GM21576 (cell line): Measurements from ENCODE around the gene ZNF511.
A peak's percentile ranks its signal among the peaks of the same experiment; 100 is the strongest.

Experiments
- ATAC-seq: cut with Tn5 transposase; IDR thresholded peaks from one replicate; pipeline ENCODE4 v1.9.1; 2021; ENCODE audit warnings: mild to moderate bottlenecking, moderate library complexity; ENCODE audit not compliant: unreplicated experiment

ZNF511 gene

GRCh38 chr10:133292919-133293809 lies 15.6 kb upstream of the ZNF511 start:
- no peak for ATAC-seq

- ATAC-seq, result no peak
These were observed 14.9 kb upstream of the ZNF511 start for GRCh38 chr10:133293810-133294119.

GRCh38 chr10:133294189-133294588 lies 14.5 kb upstream of the ZNF511 start:
- no peak for ATAC-seq

GRCh38 chr10:133295426-133296320 lies 13.0 kb upstream of the ZNF511 start:
- ATAC-seq, result no peak

GRCh38 chr10:133297504-133297903 lies 11.2 kb upstream of the ZNF511 start:
- no peak for ATAC-seq

- ATAC-seq, result no peak
These were observed 10.2 kb upstream of the ZNF511 start for GRCh38 chr10:133298466-133298865.

GRCh38 chr10:133299224-133299623 lies 9.5 kb upstream of the ZNF511 start:
- no peak for ATAC-seq

GRCh38 chr10:133299738-133300137 lies 9.0 kb upstream of the ZNF511 start:
- no peak for ATAC-seq

GRCh38 chr10:133302230-133302629 lies 6.5 kb upstream of the ZNF511 start:
- no peak for ATAC-seq

GRCh38 chr10:133303206-133303605 lies 5.5 kb upstream of the ZNF511 start:
- no peak for ATAC-seq

GRCh38 chr10:133306097-133306476 lies 2.6 kb upstream of the ZNF511 start:
- no peak for ATAC-seq

- no peak for ATAC-seq
These were observed 1.8 kb upstream of the ZNF511 start for GRCh38 chr10:133306941-133307379.

GRCh38 chr10:133307776-133308420 lies 816 bp upstream of the ZNF511 start:
- ATAC-seq, result peak; percentile 40

- ATAC-seq, result peak; percentile 70
These were observed 496 bp downstream of the ZNF511 start for GRCh38 chr10:133309100-133309719.

GRCh38 chr10:133309720-133310398 lies 1.1 kb downstream of the ZNF511 start:
- no peak for ATAC-seq

- no peak for ATAC-seq
These were observed 1.7 kb downstream of the ZNF511 start for GRCh38 chr10:133310399-133310755.

- no peak for ATAC-seq
These were observed 2.1 kb downstream of the ZNF511 start for GRCh38 chr10:133310789-133311188.

- ATAC-seq, result no peak
These were observed 2.9 kb downstream of the ZNF511 start for GRCh38 chr10:133311570-133311969.

- no peak for ATAC-seq
These were observed 3.5 kb downstream of the ZNF511 start for GRCh38 chr10:133312016-133312768.

GRCh38 chr10:133312769-133313145 lies 4.0 kb downstream of the ZNF511 start:
- no peak for ATAC-seq
